Measurements from ENCODE around the gene IDNK. TPM values are rescaled to one million over a fixed set of nuclear protein-coding genes. Genes with fewer than 3 reads are reported as not detected.

The IDNK gene
- total and polyA plus RNA-seq, 2 of the 8 experiments (the other 6 are each of a cell fraction or from before 2014, with no cell fraction given) = 0.29 to 0.48 TPM

DNA sequence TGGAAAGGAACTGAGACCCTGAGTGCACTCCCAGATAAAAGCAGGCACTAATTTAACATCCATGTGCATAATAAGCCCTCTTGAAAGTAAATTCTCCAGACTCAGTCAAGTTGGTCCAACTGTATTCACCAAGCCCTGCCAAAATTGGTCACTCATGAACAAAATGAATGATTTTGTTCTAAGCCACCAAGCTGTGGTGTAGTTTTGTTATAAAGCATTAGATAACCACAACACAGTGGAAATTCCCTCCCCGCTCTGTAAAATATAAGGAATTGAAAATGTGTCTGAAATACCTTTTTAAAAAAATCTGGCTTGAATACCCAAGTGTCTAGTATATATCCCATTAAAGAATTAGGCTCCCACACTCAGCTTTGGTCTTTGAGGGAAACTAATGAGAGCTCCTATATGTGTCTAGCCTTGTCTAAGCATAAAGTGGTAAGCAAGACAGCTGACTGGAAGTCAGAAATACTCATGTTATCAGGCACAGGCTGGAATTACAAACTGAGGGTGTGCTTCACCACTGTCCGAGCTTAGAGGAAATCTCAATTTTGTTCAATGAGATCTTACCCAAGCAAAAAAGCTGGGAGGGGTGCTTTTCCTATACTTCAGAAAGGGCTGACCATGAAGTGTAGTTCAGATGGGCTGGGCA is 33.2 kb downstream of the IDNK start:
- no peak overlapping the region for H2BK5ac ChIP-seq (ENCODE audit: low read depth, low read length)
- DNase-seq (ENCODE audit: low read depth in 1 of 2, low spot score in 2 of 2) = no peak
- no peaks in the 10 kb centered on the region for H3K9me3 ChIP-seq (ENCODE audit: insufficient read depth in 2 of 2, low read depth in 1 of 2, low read length in 1 of 2)
- H4K5ac ChIP-seq (ENCODE audit: insufficient read length, low read depth, low read length) = no peak overlapping the region
- CTCF ChIA-PET (ENCODE audit: partially characterized antibody) = no interaction called here
- no peak overlapping the region for H2BK120ac ChIP-seq (replicated peaks; ENCODE audit: low read depth, low read length)
- WGBS, 2 experiments (ENCODE audit: extremely low coverage in 1 of 2, insufficient coverage in 1 of 2, insufficient read length in 1 of 2, insufficient replicate concordance in 2 of 2, low coverage in 1 of 2, low lambda C conversion rate in 2 of 2, missing lambda C conversion rate in 1 of 2) = 87% methylated on average over 2 of the region's 2 CpGs; no CpG with 5 or more reads in 1 of the 2 experiments
- no peak overlapping the region for H3K27ac ChIP-seq (ENCODE audit: low read depth, low read length)
- no peak overlapping the region for H2AK5ac ChIP-seq (ENCODE audit: low read depth, low read length)
- no peak overlapping the region for H3K4ac ChIP-seq (replicated peaks; ENCODE audit: insufficient read length, low read depth, low read length)
- no peak overlapping the region for H2AFZ ChIP-seq (ENCODE audit: low read length)
- H2BK15ac ChIP-seq (ENCODE audit: low read length) = no peak overlapping the region
- H4K91ac ChIP-seq (replicated peaks; ENCODE audit: insufficient read length, low read length) = no peak overlapping the region
- no peak overlapping the region for H3K18ac ChIP-seq (ENCODE audit: extremely low read depth, low read length)
- POLR2A ChIA-PET (ENCODE audit: partially characterized antibody) = interaction anchor here (0.6 kb wide), 1 partner anchor 297 kb away, joined by 3 read pairs; no protein-coding TSS in a partner anchor
- peaks cover 0 to 2% of the 10 kb centered on the region in 2 experiments for H4K20me1 ChIP-seq (replicated peaks in 1 of 2; ENCODE audit: control insufficient read depth in 1 of 2, insufficient read depth in 2 of 2, low read length in 2 of 2)
- H3K9ac ChIP-seq (replicated peaks in 1 of 4; ENCODE audit: extremely low read depth in 1 of 4, low read depth in 3 of 4, low read length in 3 of 4) = no peak overlapping the region
- no peaks in the 10 kb centered on the region for H3K4me1 ChIP-seq (replicated peaks in 1 of 4; ENCODE audit: control insufficient read depth in 3 of 4, insufficient read depth in 4 of 4, low read length in 3 of 4)
- H3K23ac ChIP-seq (ENCODE audit: insufficient read length) = no peak overlapping the region
- peaks cover 3 to 56% (median 37%) of the 10 kb centered on the region in 4 experiments; a peak in 7 of 8 replicates for H3K36me3 ChIP-seq (ENCODE audit: control insufficient read depth in 2 of 4, insufficient read depth in 4 of 4, low read length in 3 of 4)
- H2BK12ac ChIP-seq (ENCODE audit: low read depth, low read length) = no peak overlapping the region
- no peak overlapping the region for H2BK20ac ChIP-seq (ENCODE audit: low read length)
- no peak for FAIRE-seq
- H3K56ac ChIP-seq (replicated peaks; ENCODE audit: insufficient read length, low read depth, low read length) = no peak overlapping the region
- no peaks in the 10 kb centered on the region for H3K23me2 ChIP-seq (ENCODE audit: low read depth, low read length)
- H4K8ac ChIP-seq (ENCODE audit: extremely low read depth, insufficient read depth, low read length) = no peak overlapping the region
- no peaks in the 10 kb centered on the region for H3K27me3 ChIP-seq (replicated peaks in 1 of 4; ENCODE audit: control insufficient read depth in 3 of 4, extremely low read depth in 1 of 4, insufficient read depth in 3 of 4, low read length in 3 of 4)
- no peak overlapping the region for H3K14ac ChIP-seq (ENCODE audit: insufficient read length)
- H3K4me3 ChIP-seq (ENCODE audit: extremely low read depth in 1 of 4, insufficient read depth in 2 of 4, low read depth in 3 of 4, low read length in 4 of 4) = no peak overlapping the region
- H3K79me1 ChIP-seq (ENCODE audit: low read depth, low read length) = no peaks in the 10 kb centered on the region; the same call in 1 of the 2 replicates
- no peaks in the 10 kb centered on the region for H3K79me2 ChIP-seq (ENCODE audit: control insufficient read depth in 1 of 2, insufficient read depth in 2 of 2, low read length in 2 of 2)
- H3K4me2 ChIP-seq (ENCODE audit: insufficient read depth in 1 of 2, low read depth in 2 of 2, low read length in 2 of 2) = no peak overlapping the region
- TF ChIP-seq RNF2 (IDR thresholded peaks at IDR 0.05; ENCODE audit: borderline replicate concordance, low read depth, low read length, missing control alignments, poor library complexity, severe bottlenecking) (no peak), YY1 (IDR thresholded peaks at IDR 0.05; ENCODE audit: low read depth, low read length) (no peak), SRF (IDR thresholded peaks at IDR 0.05; ENCODE audit: low read depth, low read length) (no peak), RAD21 (IDR thresholded peaks at IDR 0.05 in 1 of 2, conservative IDR thresholded peaks at IDR 0.05 in 1 of 2; ENCODE audit: low read depth in 2 of 2, low read length in 2 of 2) (no peak), EZH2 (IDR thresholded peaks at IDR 0.05; ENCODE audit: low read depth, low read length, severe bottlenecking) (no peak), RBBP5 (IDR thresholded peaks at IDR 0.05; ENCODE audit: borderline replicate concordance, low read depth, low read length) (no peak), EGR1 (IDR thresholded peaks at IDR 0.05; ENCODE audit: borderline replicate concordance, low read depth, low read length) (no peak), ZNF274 (IDR thresholded peaks at IDR 0.05; ENCODE audit: borderline replicate concordance, extremely low read depth, low read length) (no peak), EP300 (IDR thresholded peaks at IDR 0.05; ENCODE audit: borderline replicate concordance in 1 of 2, low read depth in 2 of 2, low read length in 2 of 2) (no peak), TCF12 (IDR thresholded peaks at IDR 0.05; ENCODE audit: low read depth, low read length) (no peak), NANOG (IDR thresholded peaks at IDR 0.05; ENCODE audit: insufficient read depth, low read depth, low read length, poor library complexity, severe bottlenecking) (no peak), POLR2A (IDR thresholded peaks at IDR 0.05; ENCODE audit: control extremely low read depth in 1 of 2, low read depth in 2 of 2, low read length in 2 of 2) (no peak), BRCA1 (IDR thresholded peaks at IDR 0.05; ENCODE audit: low read depth, low read length) (no peak)

Measured in H1 (cell line).